ENCODE data around the gene FN3K. TPM values are rescaled to one million over a fixed set of nuclear protein-coding genes. Genes with fewer than 3 reads are reported as not detected.

FN3K gene
- total and polyA plus RNA-seq, 2 of the 13 experiments (the other 11 are each of a cell fraction or from before 2014, with no cell fraction given), result 3.5 to 12.2 TPM

DNA sequence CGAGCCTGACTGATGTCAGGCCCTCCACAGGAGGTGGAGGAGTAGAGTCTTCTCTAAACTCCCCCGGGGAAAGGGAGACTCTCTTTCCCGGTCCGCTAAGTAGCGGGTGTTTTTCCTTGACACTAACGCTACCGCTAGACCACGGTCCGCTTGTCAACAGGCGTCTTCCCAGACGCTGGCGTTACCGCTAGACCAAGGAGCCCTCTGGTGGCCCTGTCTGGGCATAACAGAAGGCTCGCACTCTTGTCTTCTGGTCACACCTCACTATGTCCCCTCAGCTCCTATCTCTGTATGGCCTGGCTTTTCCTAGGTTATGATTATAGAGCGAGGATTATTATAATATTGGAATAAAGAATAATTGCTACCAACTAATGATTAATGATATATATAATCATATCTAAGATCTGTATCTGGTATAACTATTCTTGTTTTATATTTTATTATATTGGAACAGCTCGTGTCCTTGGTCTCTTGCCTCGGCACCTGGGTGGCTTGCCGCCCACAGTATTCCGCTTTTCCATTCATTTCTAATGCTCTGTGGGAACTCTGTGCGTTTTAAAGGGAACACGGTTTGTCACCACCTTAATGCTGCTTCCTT lies 42.5 kb downstream of the FN3K start (continued):
- TF ChIP-seq, protein P1, sequence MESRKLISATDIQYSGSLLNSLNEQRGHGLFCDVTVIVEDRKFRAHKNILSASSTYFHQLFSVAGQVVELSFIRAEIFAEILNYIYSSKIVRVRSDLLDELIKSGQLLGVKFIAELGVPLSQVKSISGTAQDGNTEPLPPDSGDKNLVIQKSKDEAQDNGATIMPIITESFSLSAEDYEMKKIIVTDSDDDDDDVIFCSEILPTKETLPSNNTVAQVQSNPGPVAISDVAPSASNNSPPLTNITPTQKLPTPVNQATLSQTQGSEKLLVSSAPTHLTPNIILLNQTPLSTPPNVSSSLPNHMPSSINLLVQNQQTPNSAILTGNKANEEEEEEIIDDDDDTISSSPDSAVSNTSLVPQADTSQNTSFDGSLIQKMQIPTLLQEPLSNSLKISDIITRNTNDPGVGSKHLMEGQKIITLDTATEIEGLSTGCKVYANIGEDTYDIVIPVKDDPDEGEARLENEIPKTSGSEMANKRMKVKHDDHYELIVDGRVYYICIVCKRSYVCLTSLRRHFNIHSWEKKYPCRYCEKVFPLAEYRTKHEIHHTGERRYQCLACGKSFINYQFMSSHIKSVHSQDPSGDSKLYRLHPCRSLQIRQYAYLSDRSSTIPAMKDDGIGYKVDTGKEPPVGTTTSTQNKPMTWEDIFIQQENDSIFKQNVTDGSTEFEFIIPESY (CRISPR knock-in tag; IDR thresholded peaks at IDR 0.05), result peak; percentile 99
- TF ChIP-seq SAP130 (CRISPR knock-in tag; IDR thresholded peaks at IDR 0.05; ENCODE audit: low read depth) (0 out of 2 replicates have a peak, but pooled peaks have one; percentile 14), THAP11 (CRISPR knock-in tag; IDR thresholded peaks at IDR 0.05) (peak; percentile 76)

DNA sequence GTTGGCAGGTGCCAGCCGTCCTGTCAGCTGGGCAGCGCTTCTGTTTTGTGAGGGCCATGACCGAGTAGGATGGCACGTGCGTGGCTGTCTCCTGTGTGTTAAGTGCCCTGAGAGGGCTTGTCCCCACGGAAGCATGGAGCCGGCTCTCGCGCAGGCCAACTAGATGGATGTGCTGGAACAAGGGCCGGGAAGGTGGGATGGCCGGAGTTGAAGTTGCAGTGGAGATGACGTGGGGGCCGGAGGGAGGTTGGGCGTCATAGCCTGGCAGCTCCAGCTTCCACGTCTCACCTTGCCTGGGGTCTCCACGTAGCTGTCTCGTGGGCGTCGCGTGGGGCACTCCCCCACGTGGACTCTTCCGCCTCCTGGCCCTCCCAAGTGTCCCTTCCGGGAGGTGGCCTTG lies 44.1 kb downstream of the FN3K start:
- H2AFZ ChIP-seq (ENCODE audit: low read length), result no peak overlapping the region
- H4K20me1 ChIP-seq (ENCODE audit: insufficient read depth, low read length), result peaks cover 4% of the 10 kb centered on the region; the same call in 1 of the 2 replicates
- H3K4me2 ChIP-seq (ENCODE audit: low read depth, low read length), result no peak overlapping the region
- H3K79me2 ChIP-seq (ENCODE audit: insufficient read depth, low read length), result no peaks in the 10 kb centered on the region
- ATAC-seq, result no peak
- intact Hi-C loops (cut with micrococcal nuclease; ENCODE audit: unreplicated experiment), result no loop called here
- no peak overlapping the region for H3K27ac ChIP-seq (ENCODE audit: extremely low read length, insufficient read depth, low read length)
- no peaks in the 10 kb centered on the region for H3K9me3 ChIP-seq (ENCODE audit: low read length)
- no peak for DNase-seq (ENCODE audit: low spot score)
- no peak for FAIRE-seq
- no peak overlapping the region for H3K4me3 ChIP-seq (replicated peaks in 1 of 3; ENCODE audit: insufficient read depth in 1 of 3, low read depth in 2 of 3, low read length in 3 of 3)
- ChIA-PET CTCF (ENCODE audit: low intra/inter-chr PET ratio, low total read pairs) (no interaction called here), POLR2A (no interaction called here)
- peaks cover 20 to 40% of the 10 kb centered on the region in 2 experiments; a peak in 4 of 5 replicates for H3K36me3 ChIP-seq (replicated peaks in 1 of 2; ENCODE audit: control insufficient read depth in 1 of 2, insufficient read depth in 2 of 2, low read length in 2 of 2)
- BruUV-seq (replicated peaks), result no TSS peak
- H3K4me1 ChIP-seq (ENCODE audit: insufficient read depth, low read length), result peaks cover 5% of the 10 kb centered on the region
- no peak overlapping the region for H3K9ac ChIP-seq (ENCODE audit: insufficient read depth, low read depth, low read length)
- in situ Hi-C loops (cut with HindIII; ENCODE audit: extremely low pct_ligation_motif_present, low pct_unique_long_range_greater_than_20kb), result loop anchor here (5.0 kb wide), 1 partner anchor 112 kb away; no protein-coding TSS in a partner anchor
- H3K27me3 ChIP-seq (ENCODE audit: control insufficient read depth in 1 of 2, insufficient read depth in 2 of 2, low read length in 2 of 2), result no peaks in the 10 kb centered on the region
- WGBS (ENCODE audit: low lambda C conversion rate), result 97% methylated on average over 18 of the region's 23 CpGs
- no peak for TF ChIP-seq ZNF230 (CRISPR knock-in tag; IDR thresholded peaks at IDR 0.05)
- TF ChIP-seq DR1 (CRISPR knock-in tag; IDR thresholded peaks at IDR 0.05), result no peak
- TF ChIP-seq ZNF780A (CRISPR knock-in tag; IDR thresholded peaks at IDR 0.05), result no peak
- TF ChIP-seq, protein P2, sequence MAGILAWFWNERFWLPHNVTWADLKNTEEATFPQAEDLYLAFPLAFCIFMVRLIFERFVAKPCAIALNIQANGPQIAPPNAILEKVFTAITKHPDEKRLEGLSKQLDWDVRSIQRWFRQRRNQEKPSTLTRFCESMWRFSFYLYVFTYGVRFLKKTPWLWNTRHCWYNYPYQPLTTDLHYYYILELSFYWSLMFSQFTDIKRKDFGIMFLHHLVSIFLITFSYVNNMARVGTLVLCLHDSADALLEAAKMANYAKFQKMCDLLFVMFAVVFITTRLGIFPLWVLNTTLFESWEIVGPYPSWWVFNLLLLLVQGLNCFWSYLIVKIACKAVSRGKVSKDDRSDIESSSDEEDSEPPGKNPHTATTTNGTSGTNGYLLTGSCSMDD (CRISPR knock-in tag; IDR thresholded peaks at IDR 0.05), result no peak
- TF ChIP-seq ZNF577 (CRISPR knock-in tag; IDR thresholded peaks at IDR 0.05; ENCODE audit: borderline replicate concordance, low read depth), result no peak
- TF ChIP-seq, protein P3, sequence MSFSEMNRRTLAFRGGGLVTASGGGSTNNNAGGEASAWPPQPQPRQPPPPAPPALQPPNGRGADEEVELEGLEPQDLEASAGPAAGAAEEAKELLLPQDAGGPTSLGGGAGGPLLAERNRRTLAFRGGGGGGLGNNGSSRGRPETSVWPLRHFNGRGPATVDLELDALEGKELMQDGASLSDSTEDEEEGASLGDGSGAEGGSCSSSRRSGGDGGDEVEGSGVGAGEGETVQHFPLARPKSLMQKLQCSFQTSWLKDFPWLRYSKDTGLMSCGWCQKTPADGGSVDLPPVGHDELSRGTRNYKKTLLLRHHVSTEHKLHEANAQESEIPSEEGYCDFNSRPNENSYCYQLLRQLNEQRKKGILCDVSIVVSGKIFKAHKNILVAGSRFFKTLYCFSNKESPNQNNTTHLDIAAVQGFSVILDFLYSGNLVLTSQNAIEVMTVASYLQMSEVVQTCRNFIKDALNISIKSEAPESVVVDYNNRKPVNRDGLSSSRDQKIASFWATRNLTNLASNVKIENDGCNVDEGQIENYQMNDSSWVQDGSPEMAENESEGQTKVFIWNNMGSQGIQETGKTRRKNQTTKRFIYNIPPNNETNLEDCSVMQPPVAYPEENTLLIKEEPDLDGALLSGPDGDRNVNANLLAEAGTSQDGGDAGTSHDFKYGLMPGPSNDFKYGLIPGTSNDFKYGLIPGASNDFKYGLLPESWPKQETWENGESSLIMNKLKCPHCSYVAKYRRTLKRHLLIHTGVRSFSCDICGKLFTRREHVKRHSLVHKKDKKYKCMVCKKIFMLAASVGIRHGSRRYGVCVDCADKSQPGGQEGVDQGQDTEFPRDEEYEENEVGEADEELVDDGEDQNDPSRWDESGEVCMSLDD (CRISPR knock-in tag; IDR thresholded peaks at IDR 0.05; ENCODE audit: borderline replicate concordance), result no peak
- TF ChIP-seq, protein P4, sequence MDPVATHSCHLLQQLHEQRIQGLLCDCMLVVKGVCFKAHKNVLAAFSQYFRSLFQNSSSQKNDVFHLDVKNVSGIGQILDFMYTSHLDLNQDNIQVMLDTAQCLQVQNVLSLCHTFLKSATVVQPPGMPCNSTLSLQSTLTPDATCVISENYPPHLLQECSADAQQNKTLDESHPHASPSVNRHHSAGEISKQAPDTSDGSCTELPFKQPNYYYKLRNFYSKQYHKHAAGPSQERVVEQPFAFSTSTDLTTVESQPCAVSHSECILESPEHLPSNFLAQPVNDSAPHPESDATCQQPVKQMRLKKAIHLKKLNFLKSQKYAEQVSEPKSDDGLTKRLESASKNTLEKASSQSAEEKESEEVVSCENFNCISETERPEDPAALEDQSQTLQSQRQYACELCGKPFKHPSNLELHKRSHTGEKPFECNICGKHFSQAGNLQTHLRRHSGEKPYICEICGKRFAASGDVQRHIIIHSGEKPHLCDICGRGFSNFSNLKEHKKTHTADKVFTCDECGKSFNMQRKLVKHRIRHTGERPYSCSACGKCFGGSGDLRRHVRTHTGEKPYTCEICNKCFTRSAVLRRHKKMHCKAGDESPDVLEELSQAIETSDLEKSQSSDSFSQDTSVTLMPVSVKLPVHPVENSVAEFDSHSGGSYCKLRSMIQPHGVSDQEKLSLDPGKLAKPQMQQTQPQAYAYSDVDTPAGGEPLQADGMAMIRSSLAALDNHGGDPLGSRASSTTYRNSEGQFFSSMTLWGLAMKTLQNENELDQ (CRISPR knock-in tag; IDR thresholded peaks at IDR 0.05; ENCODE audit: borderline replicate concordance), result no peak
- TF ChIP-seq ZBTB21 (CRISPR knock-in tag; IDR thresholded peaks at IDR 0.05), result no peak
- no peak for TF ChIP-seq ATF7 (IDR thresholded peaks at IDR 0.05)
- TF ChIP-seq ATF7 (CRISPR knock-in tag; IDR thresholded peaks at IDR 0.05), result no peak
